ENCODE data around the gene SMIM29. TPM values are rescaled to one million over a fixed set of nuclear protein-coding genes. Genes with fewer than 3 reads are reported as not detected.
A peak's percentile ranks its signal among the peaks of the same experiment; 100 is the strongest.

The SMIM29 gene
- total RNA-seq, 1 donor, result 12.3 TPM

DNA sequence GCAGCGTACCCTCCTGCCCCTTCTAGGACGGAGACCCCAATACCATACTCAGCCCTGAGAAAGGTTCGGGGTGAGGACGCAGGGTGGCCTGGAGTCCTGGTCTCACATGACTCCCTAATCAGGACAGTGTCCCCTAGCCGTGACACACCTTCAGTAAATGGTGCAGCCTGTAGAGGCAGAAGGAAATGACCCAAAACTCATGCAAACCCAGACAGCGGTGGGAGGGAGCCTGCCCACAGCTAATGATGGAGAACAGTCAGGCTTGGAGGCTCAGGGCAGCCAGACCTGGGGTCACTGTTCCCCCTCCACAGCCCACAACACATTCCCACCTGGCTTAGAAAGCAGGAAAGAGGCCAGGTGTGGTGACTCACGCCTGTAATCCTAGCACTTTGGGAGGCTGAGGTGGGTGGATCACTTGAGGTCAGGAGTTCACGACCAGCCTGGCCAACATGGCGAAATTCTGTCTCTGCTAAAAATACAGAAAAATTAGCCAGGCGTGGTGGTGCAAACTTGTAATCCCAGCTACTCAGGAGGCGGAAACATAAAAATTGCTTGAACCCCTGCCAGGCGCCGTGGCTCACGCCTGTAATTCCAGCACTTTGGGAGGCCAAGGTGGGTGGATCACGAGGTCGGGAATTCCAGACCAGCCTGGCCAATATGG is 20.9 kb downstream of the SMIM29 start:
- H3K4me1 ChIP-seq (ENCODE audit: insufficient read depth, low read length), result peaks cover 37% of the 10 kb centered on the region
- H3K27me3 ChIP-seq (ENCODE audit: insufficient read depth, low read length), result no peaks in the 10 kb centered on the region
- H3K4me3 ChIP-seq (ENCODE audit: low read length), result no peak overlapping the region
- no peaks in the 10 kb centered on the region for H3K9me3 ChIP-seq (ENCODE audit: low read depth, low read length)

DNA sequence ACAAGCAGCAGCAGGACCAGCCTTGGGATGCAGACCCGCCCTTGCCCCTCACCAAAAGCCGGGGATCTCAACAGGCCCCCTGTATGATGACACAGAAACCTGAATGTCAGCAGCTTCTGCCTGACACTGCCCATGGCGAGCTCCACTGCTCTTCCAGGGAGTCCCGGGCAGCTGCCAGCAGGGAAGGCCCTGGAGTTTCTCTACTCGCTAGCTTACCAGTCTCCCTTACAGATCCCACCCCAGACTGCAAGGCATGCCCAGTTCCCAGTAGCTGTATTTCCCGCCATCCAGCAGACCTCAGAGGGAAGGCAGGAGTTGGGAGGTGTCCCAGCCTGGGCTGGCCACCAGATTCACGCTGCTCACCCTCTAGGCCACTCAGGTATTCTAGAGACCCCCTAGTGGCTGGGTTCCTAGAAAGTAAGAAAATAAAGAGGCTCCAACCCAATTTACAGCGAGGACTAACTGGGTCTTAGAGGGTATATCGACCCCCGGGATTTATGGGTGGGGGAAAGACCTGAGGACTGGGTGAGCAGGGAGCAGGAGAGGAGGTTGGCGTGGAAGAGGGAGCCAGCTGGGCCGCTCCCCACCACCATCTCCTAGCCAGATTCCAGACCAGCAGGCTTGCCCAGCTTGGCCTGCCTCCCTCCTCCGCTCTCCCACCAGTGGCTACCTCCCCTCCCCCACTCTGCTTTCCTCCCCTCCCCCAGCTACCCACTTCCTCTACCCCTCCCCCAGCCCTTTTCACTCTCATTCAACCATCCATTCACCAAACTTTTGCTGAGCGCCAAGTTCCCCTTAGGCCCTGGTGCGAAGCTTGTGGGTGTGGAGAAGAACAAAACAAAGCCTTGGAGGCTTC is 21.8 kb downstream of the SMIM29 start:
- Histone ChIP-seq H3K4me1 (ENCODE audit: insufficient read depth, low read length) (peaks cover 37% of the 10 kb centered on the region), H3K4me3 (ENCODE audit: low read length) (no peak overlapping the region), H3K27me3 (ENCODE audit: insufficient read depth, low read length) (no peaks in the 10 kb centered on the region), H3K9me3 (ENCODE audit: low read depth, low read length) (no peaks in the 10 kb centered on the region)

DNA sequence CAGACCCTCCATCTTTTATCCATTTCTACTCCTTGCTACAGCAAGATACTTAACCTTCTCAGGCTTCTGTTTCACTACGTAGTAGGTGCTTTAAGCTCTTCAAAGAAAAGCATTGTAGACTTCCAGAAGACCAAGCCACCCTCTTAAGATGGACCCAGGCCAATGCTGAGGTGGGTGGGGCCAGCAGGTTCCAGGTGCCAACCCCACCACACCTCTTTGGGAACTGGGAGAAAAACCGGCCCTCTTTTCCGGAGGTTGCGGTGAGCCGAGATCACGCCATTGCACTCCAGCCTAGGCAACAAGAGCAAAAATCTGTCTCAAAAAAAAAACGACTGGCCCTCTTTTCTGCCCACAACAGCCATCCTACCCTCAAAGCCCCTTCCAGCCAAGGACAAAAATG is 22.7 kb downstream of the SMIM29 start:
- Histone ChIP-seq H3K27me3 (ENCODE audit: insufficient read depth, low read length) (no peaks in the 10 kb centered on the region), H3K9me3 (ENCODE audit: low read depth, low read length) (no peaks in the 10 kb centered on the region), H3K4me3 (ENCODE audit: low read length) (no peak overlapping the region), H3K4me1 (ENCODE audit: insufficient read depth, low read length) (peaks cover 32% of the 10 kb centered on the region)

DNA sequence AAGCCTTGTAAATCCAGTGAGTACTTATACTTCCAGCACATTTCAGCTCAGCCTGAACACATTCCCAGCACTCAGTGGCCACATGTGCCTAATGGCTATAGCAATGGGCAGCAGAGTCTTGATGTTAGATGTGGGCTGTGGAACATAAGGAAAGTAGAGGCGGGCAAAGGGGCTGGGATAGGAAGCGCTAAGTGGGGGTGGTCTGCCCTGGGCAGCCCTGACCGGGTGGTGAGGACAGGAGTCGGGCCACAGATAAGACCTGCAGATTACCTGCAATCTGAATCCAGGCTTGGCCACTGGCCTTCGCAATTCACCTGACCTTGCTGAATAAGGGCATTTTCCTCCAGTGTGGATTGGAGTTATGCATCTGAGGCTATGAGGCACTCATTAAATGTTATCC is 23.3 kb downstream of the SMIM29 start:
- Histone ChIP-seq H3K9me3 (ENCODE audit: low read depth, low read length) (no peaks in the 10 kb centered on the region), H3K4me3 (ENCODE audit: low read length) (no peak overlapping the region), H3K27me3 (ENCODE audit: insufficient read depth, low read length) (no peaks in the 10 kb centered on the region), H3K4me1 (ENCODE audit: insufficient read depth, low read length) (peaks cover 27% of the 10 kb centered on the region)

DNA sequence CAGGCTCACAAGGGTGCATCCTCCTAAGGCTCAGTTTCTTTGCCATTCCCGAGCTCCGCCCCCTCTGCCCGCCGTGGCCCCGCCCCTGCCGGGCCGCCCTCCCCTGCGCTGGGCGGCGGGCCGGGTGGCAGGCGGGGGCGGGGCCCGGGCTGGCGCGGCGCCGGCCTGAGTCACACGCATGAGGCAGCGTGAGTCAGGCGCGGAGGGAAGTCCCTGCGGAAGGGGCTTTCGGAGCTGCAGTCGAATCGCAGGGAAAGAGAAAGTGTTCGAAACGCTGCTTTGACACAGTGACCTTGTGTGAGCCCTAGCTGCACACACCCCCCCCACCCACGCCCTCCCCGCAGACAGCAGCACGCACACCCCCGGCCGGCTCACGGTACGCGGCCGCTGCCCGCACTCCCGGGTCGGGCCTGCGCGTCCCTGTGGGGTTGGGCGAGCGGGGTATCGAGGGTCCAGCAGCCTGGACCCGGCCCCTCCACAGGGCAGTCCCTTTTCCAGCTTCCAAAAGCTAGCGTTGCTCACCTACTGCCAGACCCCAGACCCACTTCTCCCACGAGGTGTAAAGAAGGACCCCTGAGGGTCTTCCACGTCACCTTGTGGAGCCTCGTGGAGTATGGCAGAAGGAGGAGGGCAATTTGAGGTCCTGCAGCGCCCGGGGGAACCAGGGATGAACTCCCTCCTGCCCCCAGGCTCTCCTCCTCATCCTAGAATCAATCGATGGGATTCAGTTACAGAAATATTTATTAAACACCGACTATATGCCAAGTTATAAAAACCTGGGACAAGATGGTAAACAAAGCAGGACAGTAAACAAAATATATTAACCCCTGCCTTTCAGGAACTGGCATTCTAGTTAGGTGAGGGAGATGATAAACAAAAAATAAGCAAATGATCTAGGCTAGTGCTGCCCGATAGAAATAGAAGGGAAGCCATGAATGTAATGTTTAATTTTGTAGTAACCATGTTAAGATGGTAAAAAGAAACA is 24.6 kb downstream of the SMIM29 start:
- Histone ChIP-seq H3K9me3 (ENCODE audit: low read depth, low read length) (no peaks in the 10 kb centered on the region), H3K4me3 (ENCODE audit: low read length) (peak overlapping the region; percentile 59), H3K27me3 (ENCODE audit: insufficient read depth, low read length) (no peaks in the 10 kb centered on the region), H3K4me1 (ENCODE audit: insufficient read depth, low read length) (peaks cover 30% of the 10 kb centered on the region)

DNA sequence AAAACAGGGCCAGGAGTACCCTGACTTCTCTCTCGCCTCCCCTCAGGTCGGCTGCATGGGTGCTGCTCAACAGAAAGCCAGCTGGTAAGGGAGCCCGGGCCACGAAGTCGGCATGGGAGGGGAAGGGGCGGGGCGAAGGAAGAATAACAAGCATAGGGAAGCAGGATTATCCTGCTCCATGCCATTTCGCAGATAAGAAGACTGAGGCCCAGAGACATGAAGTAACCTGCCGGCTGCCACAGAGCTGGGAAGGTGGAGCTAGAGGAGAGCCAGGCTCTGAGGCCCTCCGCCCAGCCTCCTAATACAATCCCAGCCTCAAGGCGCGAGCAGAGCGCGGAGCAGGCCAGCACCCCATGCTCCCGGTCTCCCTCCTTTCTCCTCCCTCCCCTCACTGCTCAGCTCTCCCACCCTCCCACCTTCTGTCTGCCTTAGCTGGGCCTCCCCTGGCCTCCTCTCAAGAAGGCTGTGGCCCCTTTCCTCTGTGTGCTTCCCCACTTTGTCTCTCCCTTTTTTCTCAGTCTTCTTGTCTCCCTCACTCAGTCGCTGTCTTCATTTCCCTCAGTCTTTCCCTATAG is 25.3 kb downstream of the SMIM29 start:
- Histone ChIP-seq H3K4me1 (ENCODE audit: insufficient read depth, low read length) (peaks cover 30% of the 10 kb centered on the region), H3K9me3 (ENCODE audit: low read depth, low read length) (no peaks in the 10 kb centered on the region), H3K4me3 (ENCODE audit: low read length) (no peak overlapping the region), H3K27me3 (ENCODE audit: insufficient read depth, low read length) (no peaks in the 10 kb centered on the region)

DNA sequence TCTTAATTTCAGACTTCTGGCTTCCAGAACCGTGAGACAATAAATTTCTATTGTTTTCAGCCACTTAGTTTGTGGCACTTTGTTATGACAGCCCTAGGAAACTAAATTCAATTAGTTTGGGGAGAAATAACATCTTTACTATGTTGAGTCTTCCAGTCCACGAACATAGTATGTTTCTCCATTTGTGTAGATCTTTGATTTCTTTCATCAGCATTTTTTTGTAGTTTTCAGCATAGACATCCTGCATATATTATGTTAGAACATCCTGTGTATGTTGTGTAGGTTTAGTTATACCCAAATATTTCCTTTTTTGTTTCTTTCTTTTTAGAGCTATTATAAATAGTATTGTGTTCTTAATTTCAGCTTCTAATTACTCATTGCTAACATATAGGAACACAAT is 30.1 kb downstream of the SMIM29 start:
- H3K4me1 ChIP-seq (ENCODE audit: insufficient read depth, low read length), result peaks cover 10% of the 10 kb centered on the region
- no peak overlapping the region for H3K4me3 ChIP-seq (ENCODE audit: low read length)
- no peaks in the 10 kb centered on the region for H3K9me3 ChIP-seq (ENCODE audit: low read depth, low read length)

DNA sequence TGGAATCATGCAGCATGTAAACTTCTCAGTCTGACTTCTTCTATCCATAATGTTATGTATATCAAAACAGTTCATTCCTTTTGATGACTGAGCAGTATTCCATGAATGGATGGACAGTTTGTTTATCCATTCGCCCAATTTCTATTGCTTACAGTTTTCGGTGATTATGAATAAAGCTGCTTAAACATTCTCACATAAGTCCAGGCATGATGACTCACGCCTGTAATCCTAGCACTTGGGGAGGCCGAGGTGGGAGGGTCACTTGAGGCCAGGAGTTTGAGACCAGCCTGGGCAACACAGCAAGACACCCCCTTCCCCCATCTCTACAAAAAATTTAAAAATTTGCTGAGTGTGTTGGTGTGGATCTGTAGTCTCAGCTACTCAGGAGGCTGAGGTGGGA is 35.0 kb downstream of the SMIM29 start:
- no peaks in the 10 kb centered on the region for H3K9me3 ChIP-seq (ENCODE audit: low read depth, low read length)
- no peak overlapping the region for H3K4me3 ChIP-seq (ENCODE audit: low read length)

More for the DNA sequence above, 30.1 kb downstream of the SMIM29 start:
- no peaks in the 10 kb centered on the region for H3K27me3 ChIP-seq (ENCODE audit: insufficient read depth, low read length)

DNA sequence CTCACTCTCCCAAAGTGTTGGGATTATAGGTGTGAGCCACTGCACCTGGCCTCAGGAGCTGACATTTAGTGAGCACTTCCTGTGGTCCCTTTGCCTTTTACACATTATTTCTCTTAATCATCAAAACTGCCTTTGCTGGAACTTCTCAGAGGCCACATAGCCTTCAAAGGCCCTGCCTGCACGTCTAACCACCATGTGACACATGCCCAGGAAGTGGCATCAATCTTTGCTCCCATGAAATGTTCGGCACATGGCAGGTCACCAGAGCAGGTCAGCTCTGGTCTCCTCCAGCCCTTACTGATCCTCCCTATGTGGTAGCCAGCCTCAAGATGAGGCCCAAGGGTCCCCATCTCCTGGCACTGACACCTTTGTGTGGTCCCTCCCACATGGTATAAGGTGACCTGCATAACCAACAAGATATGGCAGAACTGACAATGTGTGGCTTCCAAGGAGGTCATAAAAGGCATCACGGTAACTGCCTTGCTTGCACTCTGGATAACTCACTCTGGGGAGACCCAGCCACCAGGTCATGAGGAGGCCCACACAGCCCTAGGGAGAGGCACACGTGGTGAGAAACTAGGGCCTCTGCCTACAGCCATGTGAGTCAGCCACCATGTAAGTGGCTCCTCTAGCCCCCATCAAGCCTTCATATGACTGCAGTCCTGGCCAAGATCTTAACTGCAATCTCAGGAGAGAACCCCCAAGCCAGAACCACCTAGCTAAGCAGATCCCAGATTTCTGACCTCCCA is 40.9 kb downstream of the SMIM29 start:
- Histone ChIP-seq H3K9me3 (ENCODE audit: low read depth, low read length) (no peaks in the 10 kb centered on the region), H3K4me1 (ENCODE audit: insufficient read depth, low read length) (no peaks in the 10 kb centered on the region), H3K4me3 (ENCODE audit: low read length) (no peak overlapping the region), H3K27me3 (ENCODE audit: insufficient read depth, low read length) (no peaks in the 10 kb centered on the region)

More for the DNA sequence above, 35.0 kb downstream of the SMIM29 start:
- Histone ChIP-seq H3K4me1 (ENCODE audit: insufficient read depth, low read length) (no peaks in the 10 kb centered on the region), H3K27me3 (ENCODE audit: insufficient read depth, low read length) (no peaks in the 10 kb centered on the region)

DNA sequence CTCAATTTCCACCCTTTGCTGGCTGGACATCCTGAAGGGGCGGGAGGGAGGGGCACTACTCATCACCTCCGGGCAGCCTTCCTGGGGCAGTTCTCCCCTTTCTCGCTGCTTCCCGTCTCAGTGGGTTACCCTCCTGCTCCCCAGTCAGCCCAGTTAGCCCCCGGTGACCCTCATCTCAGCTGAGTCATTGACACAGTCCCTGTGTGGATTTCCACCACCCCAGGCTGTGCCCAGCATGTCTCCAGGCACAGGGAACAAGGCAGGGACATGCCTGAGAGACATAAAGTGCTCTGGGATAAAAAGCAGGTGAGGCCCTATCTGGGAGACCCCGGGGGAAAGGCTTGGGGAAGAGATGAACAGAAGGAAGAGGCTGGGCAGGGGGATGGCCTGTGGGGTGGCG is 42.1 kb downstream of the SMIM29 start:
- Histone ChIP-seq H3K27me3 (ENCODE audit: insufficient read depth, low read length) (no peaks in the 10 kb centered on the region), H3K4me3 (ENCODE audit: low read length) (no peak overlapping the region), H3K4me1 (ENCODE audit: insufficient read depth, low read length) (no peaks in the 10 kb centered on the region), H3K9me3 (ENCODE audit: low read depth, low read length) (no peaks in the 10 kb centered on the region)

DNA sequence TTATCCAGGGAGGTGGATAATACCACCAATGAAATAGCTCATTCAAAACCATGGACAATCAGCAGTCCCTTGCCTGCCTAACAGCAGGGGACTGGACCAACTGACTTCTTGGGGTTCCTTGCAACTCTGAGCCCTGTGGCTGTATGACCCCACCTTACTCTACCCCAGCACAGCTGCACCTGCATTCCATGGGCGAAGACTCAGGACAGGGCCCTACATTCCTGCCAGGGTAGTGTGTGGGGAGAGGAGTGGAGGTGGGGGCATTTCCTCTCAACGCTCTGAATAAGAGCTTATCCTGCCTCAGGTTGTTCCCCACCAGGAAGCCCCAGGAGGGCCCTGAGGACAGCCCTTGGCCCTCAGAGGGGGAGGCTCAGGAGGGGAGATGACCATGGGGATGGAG is 42.9 kb downstream of the SMIM29 start:
- no peak overlapping the region for H3K4me3 ChIP-seq (ENCODE audit: low read length)
- no peaks in the 10 kb centered on the region for H3K4me1 ChIP-seq (ENCODE audit: insufficient read depth, low read length)
- no peaks in the 10 kb centered on the region for H3K9me3 ChIP-seq (ENCODE audit: low read depth, low read length)
- H3K27me3 ChIP-seq (ENCODE audit: insufficient read depth, low read length), result no peaks in the 10 kb centered on the region

DNA sequence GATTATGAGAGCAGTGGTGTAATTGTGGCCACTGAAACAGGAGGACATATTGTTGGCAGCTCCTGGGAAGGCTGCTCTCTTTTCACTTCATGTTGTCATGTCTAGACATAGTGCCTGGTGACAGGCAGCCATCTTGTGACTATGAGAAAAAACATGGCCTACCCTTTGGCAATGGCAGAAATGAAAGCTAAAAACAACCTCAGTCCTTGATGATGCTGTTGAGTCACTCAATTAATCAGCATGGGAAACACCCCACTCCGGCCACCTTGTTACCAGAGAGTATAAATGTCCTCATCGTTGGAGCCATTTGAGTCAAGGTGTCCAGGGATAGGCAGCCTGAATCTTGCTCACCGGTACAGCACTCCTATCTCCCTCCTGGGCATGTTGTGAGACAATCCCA is 43.3 kb downstream of the SMIM29 start:
- H3K27me3 ChIP-seq (ENCODE audit: insufficient read depth, low read length), result no peaks in the 10 kb centered on the region
- H3K9me3 ChIP-seq (ENCODE audit: low read depth, low read length), result no peaks in the 10 kb centered on the region
- H3K4me3 ChIP-seq (ENCODE audit: low read length), result no peak overlapping the region
- no peaks in the 10 kb centered on the region for H3K4me1 ChIP-seq (ENCODE audit: insufficient read depth, low read length)

DNA sequence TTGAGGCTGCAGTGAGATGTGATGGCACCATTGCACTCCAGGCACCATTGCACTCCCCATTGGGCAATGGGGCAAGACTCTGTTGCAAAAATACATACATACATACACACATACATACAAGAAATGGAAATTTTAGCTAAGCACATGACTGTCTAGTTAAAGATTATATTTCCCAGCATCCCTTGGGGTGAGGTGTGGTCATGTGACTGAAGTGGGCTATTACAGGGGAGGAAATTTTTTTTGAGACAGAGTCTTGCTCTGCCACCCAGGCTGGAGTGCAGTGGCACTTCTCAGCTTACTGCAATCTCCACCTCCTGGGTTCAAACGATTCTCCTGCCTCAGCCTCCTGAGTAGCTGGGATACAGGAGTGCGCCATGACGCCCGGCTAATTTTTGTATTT is 44.1 kb downstream of the SMIM29 start:
- H3K4me3 ChIP-seq (ENCODE audit: low read length), result no peak overlapping the region
- H3K27me3 ChIP-seq (ENCODE audit: insufficient read depth, low read length), result no peaks in the 10 kb centered on the region
- no peaks in the 10 kb centered on the region for H3K9me3 ChIP-seq (ENCODE audit: low read depth, low read length)
- H3K4me1 ChIP-seq (ENCODE audit: insufficient read depth, low read length), result no peaks in the 10 kb centered on the region

Data from mononuclear cell (primary cell).